Stimulated activated CD4-positive, alpha-beta T cell treated with anti-CD3 and anti-CD28 coated beads, Interleukin-4, amount 100 ng/mL, for 1 hour (primary cell): ENCODE data around the gene COL15A1.

Experiments used
- DNase-seq: peaks from one replicate; pipeline ENCODE4 v3.0.0-alpha.2; 2020

COL15A1 gene

GRCh38 chr9:98951967-98952366, 8.3 kb downstream of the COL15A1 start:
- no peak for DNase-seq

GRCh38 chr9:98953581-98954243, 10.0 kb downstream of the COL15A1 start:
- no peak for DNase-seq

GRCh38 chr9:98954244-98954610, 10.5 kb downstream of the COL15A1 start:
- DNase-seq = no peak

GRCh38 chr9:98955259-98955658, 11.6 kb downstream of the COL15A1 start:
- no peak for DNase-seq

DNA sequence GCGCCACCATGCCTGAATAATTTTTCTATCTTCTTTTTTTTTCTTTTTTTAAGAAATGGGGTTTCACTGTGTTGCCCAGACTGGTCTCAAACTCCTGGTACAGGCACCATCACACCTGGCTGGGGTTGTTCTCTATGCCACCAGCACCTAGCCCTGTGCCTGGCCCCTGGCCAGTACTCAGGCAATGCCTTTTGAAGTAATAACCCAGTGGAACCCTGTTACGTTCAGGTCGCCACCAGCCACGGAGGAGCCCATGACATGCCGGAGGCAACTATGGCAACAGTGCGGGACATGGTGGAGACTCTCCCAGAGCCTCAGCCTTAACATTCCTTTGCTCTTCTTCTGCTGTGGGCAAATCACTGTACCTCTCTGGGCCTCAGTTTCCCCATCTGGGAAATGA, 14.1 kb downstream of the COL15A1 start:
- DNase-seq = no peak

DNA sequence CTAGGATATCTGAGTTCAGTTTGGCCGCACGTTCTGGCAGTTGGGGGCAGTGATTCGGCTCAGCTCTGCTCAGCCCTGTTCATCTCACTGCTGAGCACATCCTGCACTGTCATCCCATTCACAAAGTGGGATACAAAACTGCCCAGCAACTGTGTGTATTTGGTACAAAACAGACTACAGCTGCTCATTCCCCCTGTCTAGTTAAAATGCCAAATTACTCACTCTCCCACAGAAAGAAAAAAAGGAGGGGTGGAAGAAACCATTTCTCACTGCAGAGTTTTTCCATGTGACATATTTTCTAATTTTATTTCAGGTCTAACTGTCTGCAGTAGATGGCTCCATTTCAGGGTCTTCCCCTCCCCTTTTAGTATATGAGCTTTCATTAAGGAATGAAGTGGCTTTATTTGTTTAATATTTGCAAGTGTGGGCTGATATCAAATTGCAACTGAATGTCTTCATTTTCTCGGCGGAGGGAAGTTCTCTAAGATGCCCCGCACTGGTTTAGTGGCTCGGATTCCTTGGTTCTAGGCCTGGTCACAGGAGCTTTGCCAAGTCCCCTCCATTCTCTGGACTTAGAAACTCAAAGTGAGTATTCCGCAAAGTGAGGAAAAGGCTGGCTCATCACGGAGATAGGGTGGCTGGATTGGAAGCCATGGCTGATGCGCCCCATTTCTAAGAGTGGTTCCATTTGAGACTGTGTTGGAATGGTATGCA, 14.7 kb downstream of the COL15A1 start:
- DNase-seq = no peak

DNA sequence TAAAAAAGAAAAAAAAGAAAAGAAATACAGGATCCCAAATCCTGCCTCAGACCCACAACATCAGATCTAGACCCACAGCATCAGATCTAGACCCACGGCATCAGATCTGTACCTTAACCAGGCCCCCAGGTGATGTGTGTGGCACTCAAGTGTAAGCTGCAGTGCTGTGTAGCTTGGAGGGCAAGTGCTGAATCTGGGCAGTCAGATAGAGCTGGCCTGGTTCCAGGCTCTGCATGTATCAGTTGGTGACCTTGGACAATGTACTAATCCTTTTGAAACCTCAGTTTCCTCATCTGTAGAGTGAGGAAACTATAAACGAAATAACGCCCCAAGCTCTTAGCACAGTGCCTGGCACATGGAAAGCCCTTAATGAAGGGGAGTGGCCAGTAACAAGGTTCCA, 16.7 kb downstream of the COL15A1 start:
- DNase-seq = no peak

- no peak for DNase-seq
Measured at GRCh38 chr9:98961513-98962180, 17.9 kb downstream of the COL15A1 start.

- no peak for DNase-seq
Measured at GRCh38 chr9:98962181-98962560, 18.5 kb downstream of the COL15A1 start.

DNA sequence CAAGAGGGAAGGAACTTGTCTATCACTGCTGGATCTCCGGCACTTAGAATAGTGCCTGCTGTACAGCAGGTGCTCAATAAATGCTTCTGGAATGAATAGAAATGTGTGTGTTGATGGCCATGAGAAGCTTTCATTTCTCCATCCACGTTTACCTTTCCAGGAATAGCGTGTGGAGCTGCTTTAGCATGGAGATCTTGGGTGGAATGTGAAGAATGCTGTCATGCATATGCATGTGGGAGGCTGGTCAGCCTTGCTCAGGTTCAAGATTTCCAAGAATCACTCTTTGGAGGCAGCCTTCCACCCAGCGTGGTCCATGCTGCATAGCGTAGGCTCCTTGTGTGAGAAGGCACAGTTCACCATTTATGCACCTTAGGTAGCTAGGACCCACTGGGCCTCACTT, 19.2 kb downstream of the COL15A1 start:
- no peak for DNase-seq

DNA sequence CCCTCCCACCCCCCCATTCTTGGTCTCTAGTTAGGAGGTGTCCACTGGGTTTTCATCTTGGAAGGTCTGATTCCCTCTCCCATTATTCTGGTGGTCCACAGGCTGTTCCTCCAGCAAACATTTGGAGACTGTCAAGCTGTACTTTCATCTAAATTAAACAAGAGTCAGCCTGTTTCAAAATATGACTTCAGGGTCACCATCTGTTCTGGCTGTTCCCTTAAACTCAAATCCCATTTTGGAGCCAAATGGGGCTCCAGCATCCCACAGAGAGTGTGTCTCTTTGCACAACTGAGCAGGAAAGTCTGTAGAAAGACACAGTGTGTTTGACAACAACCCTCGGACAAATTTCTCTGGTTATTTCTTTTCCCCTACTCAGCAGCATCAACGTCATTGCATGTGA, 20.5 kb downstream of the COL15A1 start:
- no peak for DNase-seq

DNA sequence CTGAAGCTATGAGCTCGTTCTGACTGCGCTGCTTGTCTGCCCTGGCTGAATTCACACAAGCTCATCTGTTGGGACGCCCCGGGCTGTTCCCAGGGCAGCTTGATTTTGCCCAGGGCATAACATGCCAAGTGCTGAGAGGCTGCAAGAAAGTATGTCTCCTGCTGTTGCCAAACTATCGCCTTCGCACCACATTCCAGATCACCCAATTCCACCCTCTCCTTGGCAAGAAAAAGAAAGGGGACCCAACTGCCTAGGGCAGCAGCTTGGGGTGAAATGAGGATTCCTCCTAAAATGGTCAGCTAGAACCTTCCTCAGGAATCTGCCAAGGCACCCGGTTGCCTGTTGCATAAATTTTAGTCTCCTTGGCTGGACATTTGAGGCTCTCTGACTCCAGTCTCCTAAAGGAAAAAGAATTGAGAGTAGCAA, 21.2 kb downstream of the COL15A1 start:
- no peak for DNase-seq

- DNase-seq = no peak
Measured at GRCh38 chr9:98966676-98967075, 23.0 kb downstream of the COL15A1 start.

- DNase-seq = no peak
Measured at GRCh38 chr9:98967257-98967656, 23.6 kb downstream of the COL15A1 start.

- no peak for DNase-seq
Measured at GRCh38 chr9:98967680-98968079, 24.0 kb downstream of the COL15A1 start.

GRCh38 chr9:98968601-98969337, 25.1 kb downstream of the COL15A1 start:
- no peak for DNase-seq

DNA sequence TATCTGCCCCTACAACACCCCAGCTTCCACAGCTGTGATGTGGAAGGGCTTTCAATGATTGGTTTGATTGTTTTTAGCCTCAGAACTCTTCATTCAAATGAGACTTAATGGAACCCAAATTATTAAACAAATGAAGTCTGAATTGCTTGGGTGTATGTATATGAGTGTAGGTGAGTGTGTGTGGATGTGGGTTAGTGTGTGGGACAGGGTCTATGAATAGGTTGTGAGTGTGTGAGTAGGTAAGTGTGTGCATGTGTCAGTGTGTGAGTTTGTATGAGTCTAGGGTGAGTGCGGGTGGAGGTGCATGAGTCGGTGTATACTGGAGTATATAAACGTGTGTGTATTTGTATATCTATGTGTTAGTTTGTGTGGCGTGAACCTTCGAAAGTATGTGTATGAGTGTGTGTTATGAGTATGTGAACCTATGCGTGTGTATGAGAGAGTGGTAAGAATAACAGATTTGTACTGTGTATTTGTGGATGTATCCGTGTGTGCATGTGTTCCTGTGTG, 26.9 kb downstream of the COL15A1 start:
- DNase-seq = no peak

DNA sequence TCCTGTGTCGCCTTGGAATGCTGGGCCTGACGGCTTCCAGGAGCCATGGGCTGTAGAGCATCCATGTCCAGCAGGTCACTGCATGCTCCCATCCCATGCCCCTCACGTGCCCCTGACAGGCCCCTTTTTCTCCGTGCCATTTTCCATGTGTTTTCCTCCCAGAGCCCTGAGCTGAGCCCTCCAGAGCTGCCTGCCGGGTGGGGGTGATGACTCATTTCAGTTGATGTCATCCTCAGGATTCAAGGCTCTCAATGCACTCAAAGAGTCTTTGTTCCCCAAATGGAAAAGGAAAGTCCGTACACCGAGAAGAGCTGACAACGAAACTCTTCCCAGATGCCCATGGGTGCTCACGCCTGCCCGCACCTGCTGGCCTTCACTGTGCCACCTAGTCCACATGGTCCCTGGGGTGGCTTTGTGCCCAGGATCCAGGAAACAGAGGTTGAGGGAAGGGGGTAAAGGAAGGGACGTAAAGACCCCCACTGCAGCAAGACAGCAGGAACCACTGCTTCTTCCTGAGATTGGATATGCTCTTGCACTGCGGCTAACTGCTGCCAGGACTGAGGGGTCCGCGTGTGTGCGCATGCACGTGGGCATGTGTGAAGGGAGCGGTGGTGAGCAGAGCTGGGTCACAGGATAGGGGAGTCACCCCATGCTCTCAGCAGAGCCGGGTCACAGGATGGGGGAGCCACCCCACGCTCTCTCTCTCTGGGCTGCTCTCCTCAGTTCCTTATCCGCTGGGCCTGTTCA, 27.6 kb downstream of the COL15A1 start:
- no peak for DNase-seq

GRCh38 chr9:98971915-98972223, 28.2 kb downstream of the COL15A1 start:
- no peak for DNase-seq

DNA sequence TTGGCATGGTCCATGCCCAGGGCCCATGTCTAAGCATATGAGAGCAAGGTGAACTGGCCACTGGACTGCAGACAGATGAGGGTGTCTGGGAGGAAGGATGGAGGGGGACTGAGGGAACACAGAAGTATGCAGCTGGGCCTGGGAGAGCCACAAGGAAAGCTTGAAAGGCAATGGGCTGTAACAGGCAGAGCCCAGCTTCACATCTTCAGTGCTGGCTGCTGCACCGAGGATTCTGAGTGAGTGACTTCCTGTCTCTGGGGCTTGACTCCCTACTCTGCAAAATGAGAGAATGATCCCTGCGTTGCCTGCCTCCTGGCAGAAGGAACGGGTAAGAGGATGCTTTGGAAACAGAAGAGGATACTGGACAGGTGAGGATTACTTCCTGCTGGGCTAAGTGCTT, 29.0 kb downstream of the COL15A1 start:
- no peak for DNase-seq

DNA sequence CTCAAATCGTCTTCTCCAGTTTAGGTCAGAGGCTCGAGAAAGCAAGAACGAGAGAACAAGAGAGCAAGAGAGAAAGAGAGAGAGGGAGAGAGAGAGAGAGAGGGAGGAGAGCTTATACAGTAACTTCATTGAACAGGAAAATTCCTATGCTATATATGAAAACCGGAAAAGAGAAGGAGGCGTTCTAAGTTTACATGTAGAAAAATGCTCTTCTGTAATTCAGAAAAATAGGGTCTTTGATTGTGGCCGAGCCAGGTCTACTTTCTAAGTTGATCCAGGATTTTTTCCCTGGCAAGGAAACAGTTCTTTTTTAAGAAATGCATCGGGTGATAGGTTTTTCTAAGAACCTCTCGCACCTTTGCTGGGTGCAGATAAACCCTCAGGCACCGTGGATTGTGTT, 29.5 kb downstream of the COL15A1 start:
- DNase-seq = no peak

DNA sequence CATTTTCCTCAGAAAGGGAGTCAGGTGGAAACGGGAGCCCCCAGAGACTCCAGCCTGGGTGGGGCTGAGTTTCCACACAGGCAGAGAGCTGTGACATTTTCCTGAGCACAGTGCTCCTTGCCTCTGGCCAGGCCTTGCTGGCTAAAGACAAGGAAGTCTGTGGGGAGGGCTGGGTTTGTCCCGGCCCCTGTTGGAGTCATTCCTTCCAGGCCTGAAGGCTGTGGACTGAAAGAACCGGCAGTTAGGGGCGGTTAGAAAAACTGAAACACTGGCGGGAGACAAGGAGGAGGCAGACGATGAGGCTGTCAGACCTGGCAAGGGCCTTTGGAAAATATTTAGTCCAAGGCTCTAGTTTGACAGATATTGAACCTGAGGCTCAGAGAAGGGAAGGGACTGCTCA, 29.9 kb downstream of the COL15A1 start:
- DNase-seq = no peak

DNA sequence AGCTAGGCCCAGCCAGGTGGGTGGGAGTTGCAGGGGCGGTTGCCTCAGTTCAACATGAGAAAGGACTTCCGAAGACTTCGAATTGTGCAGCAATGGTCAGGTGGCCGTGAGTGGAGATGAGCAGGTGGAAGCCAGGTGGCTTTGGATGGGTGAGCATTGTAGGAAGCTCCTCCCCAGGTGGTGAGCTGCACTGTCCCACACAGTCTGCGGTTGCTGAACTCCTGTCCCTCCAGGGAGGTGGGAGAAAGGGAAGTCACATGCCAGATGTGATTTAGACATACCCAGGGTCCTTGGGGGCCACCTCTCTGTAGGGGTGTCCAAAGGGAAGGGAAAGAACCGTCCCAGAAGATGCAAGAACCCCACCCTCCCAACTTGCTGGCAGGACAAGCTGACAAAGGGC, 30.4 kb downstream of the COL15A1 start:
- DNase-seq = no peak
